Measurements from ENCODE around the gene CABLES2.

CABLES2 gene

DNA sequence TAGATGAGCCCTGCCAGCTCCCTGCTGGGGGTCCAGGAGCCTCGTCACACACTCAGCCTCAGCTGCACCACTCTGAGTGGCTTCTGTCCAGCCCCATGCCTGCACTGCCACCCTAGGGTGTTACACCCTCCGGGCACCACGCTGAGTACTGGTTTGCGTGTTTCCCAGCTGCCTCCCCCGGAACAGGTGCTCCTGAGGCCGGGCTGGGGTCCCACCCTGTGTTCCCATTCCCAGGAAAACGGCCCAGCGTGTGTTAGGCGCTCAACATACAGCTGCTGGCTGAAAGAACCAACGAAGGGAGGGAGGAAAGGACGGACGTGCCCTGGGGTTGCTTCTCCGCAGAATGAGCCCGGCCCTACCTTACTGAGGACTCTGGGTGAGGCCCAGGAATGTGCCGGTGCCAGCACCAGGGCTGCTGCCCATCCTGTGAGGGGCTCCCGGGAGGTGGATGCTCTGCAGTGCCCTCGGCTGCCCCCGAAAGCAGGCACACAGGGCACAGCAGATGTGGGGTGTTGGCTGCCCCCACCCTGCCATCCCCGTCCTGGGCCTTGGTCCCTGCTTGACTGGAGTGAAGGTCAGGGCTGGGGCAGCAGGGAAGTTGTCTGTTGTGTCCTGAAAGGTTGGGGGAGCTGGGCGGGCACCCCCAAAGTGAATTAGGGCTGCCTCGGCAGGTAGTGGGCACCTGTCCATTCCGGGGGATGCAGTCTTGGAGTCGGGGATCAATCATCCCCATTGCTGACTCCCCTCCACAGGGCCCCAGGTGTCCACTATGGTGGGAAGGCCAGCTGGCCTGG lies 56.3 kb downstream of the CABLES2 start:
- Histone ChIP-seq H3K4me2 (no peak overlapping the region), H3K27ac (no peak overlapping the region), H3K27me3 (no peaks in the 10 kb centered on the region), H3K36me3 (peaks cover 53% of the 10 kb centered on the region), H3K4me3 (no peak overlapping the region), H3K9me3 (peaks cover 10% of the 10 kb centered on the region), H3K9ac (no peak overlapping the region), H3K4me1 (peaks cover 32% of the 10 kb centered on the region), H4K20me1 (peaks cover 38% of the 10 kb centered on the region)
- TF ChIP-seq Cebpa-rat (IDR thresholded peaks at IDR 0.05): no peak

DNA sequence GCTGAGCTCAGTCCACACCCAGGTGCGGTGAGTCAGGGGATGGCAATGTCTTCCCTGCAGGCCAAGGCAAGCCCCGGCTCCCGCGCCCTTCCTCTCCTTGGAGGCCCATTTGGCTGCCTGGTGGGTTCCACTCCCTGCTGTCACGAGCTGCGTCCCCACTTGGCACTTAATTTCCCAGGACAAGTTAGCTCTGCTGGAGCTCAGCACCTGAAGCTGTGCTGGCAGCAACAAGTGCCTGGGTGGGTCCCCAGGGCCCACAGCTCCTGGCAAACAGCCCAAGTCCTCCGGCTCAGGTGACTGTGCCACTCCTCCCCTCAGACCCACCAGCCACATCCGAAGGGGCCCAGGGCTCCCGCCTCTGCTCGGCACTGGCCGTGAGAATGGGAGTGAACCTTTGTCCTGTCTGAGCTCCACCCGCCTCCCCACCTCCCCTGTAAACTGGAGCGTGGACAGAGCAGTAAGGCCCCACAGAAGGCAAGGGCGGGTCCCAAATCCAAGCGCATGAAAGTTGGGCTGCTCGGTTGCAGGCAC lies 56.9 kb downstream of the CABLES2 start:
- Histone ChIP-seq H4K20me1 (peaks cover 32% of the 10 kb centered on the region), H3K27ac (no peak overlapping the region), H3K4me1 (peaks cover 32% of the 10 kb centered on the region), H3K9ac (no peak overlapping the region), H3K4me3 (no peak overlapping the region), H3K27me3 (no peaks in the 10 kb centered on the region), H3K9me3 (peaks cover 10% of the 10 kb centered on the region), H3K36me3 (peaks cover 54% of the 10 kb centered on the region), H3K4me2 (no peak overlapping the region)
- TF ChIP-seq Cebpa-rat (IDR thresholded peaks at IDR 0.05): no peak

DNA sequence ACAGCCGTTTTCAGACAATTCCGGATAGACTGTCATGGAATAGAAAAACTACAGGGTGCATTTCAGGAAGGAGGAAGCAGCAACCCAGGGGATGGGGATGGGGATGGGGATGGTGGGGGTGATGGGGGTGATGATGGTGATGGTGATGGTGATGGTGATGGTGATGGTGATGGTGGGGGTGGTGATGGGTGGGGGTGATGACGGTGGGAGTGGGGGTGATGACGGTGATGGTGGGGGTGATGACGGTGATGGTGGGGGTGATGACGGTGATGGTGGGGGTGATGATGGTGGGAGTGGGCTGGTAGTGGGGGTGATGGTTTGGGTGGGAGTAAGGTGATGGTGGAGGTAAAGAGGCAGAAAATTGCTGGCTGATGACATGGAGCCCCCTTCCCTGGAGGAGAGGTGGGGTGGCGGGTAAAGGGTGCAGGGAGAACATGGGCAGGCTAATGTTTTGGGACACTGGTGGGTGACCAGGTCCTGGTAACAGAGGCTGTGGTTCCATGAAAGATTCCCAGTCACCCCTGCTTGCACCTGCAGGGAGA lies 57.5 kb downstream of the CABLES2 start:
- Histone ChIP-seq H4K20me1 (peaks cover 26% of the 10 kb centered on the region), H3K36me3 (peaks cover 54% of the 10 kb centered on the region), H3K4me1 (peaks cover 32% of the 10 kb centered on the region), H3K27me3 (no peaks in the 10 kb centered on the region), H3K9ac (no peak overlapping the region), H3K4me2 (no peak overlapping the region), H3K9me3 (peaks cover 10% of the 10 kb centered on the region), H3K27ac (no peak overlapping the region), H3K4me3 (no peak overlapping the region)
- no peak for TF ChIP-seq Cebpa-rat (IDR thresholded peaks at IDR 0.05)

DNA sequence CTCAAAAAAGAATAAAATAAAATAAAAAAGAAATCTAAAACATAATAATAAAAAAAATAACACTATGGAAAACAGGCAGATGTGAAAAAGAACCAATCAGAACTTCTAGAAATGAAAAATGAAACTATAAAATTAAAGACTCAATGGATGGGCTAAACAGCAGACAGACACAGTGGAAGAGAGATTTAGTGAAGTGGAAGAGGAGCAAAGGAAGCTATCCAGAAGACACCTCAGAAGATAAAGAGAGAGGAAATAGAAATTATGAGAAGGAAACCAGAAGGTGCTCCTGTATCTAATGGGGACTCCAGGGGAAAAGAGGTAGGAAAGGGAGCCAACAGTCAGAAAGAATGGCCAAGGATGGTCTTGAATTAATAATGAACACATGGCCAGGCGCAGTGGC lies 58.5 kb downstream of the CABLES2 start:
- Histone ChIP-seq H4K20me1 (peaks cover 21% of the 10 kb centered on the region), H3K4me1 (peaks cover 36% of the 10 kb centered on the region), H3K9ac (no peak overlapping the region), H3K4me3 (no peak overlapping the region), H3K27ac (no peak overlapping the region), H3K9me3 (peaks cover 10% of the 10 kb centered on the region), H3K36me3 (peaks cover 54% of the 10 kb centered on the region), H3K27me3 (no peaks in the 10 kb centered on the region), H3K4me2 (no peak overlapping the region)
- no peak for TF ChIP-seq Cebpa-rat (IDR thresholded peaks at IDR 0.05)

DNA sequence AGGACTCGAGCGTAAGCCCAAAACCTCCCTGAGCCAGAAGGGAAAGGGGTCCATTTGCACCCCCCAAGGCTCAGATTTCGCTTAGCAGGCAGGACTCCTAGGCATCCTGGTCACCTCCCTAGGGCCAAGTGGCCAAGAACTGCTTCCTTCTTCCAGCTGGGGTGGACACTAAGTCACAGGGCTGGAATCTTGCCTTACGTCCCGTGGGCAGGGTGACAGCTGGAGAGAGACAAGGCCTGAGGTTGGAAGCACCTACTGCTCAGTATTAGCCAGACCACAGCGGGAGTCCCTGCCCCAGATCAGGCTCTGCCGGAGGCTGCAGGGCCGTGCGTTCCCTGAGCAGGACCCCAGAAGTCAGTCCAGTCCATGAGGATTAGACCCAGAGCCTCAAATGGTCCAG lies 59.6 kb downstream of the CABLES2 start:
- H3K4me1 ChIP-seq: peaks cover 33% of the 10 kb centered on the region
- H4K20me1 ChIP-seq: peaks cover 9% of the 10 kb centered on the region
- H3K27ac ChIP-seq: no peak overlapping the region
- H3K4me3 ChIP-seq: no peak overlapping the region
- H3K9ac ChIP-seq: no peak overlapping the region
- H3K9me3 ChIP-seq: peaks cover 10% of the 10 kb centered on the region
- H3K36me3 ChIP-seq: peaks cover 49% of the 10 kb centered on the region
- no peak for TF ChIP-seq Cebpa-rat (IDR thresholded peaks at IDR 0.05)
- no peak overlapping the region for H3K4me2 ChIP-seq
- no peaks in the 10 kb centered on the region for H3K27me3 ChIP-seq

DNA sequence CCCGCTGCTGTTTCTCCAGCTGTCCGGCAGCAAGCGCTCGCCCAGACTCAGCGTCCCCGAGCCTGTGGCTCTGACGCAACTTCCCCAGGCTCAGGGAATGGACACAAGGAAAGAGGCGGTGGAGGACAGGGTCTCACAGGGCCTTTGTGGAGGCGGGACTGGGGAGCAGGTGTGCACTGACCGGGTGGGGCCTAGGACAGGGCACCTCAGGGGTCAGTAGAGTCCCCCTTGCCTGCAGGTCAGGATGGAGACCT lies 60.0 kb downstream of the CABLES2 start:
- Histone ChIP-seq H3K36me3 (peaks cover 46% of the 10 kb centered on the region), H3K27ac (no peak overlapping the region)
- no peak for TF ChIP-seq Cebpa-rat (IDR thresholded peaks at IDR 0.05)

DNA sequence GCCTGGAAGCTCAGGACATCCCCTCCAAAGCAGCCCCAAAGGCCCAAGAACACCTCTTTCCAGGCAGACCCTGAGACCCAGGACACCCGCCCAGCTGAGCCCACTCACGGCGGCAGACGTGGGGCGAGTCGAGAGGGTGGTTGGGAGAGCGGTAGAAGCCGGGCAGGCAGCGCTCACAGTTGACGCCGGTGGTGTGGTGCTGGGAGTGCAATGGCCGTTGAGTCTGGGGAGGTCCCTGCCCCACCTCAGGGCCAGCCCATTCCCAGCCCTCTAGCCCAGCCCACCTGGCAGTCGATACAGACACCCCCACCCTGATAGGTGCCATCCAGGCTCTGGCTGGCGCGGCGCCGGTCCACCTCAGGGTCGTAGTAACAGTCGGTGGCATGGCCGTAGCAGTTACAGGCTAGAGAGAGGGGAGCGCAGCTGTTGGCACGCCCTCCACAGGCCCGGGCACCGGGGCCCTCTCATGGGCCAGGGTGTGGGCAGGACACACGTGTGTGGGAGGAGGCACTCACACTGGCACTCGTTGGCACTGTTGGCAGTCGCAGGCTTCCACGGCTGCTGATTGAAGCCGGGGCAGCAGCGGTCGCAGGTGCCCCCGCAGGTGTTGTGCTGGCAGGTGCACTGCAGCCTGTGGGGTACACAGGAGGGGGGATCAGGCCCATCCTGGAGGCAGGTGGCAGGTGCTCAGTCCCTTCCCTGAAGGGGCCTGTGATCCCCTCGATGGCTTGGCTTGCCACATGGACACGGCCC lies 60.5 kb downstream of the CABLES2 start:
- peaks cover 42% of the 10 kb centered on the region for H3K36me3 ChIP-seq
- no peak for TF ChIP-seq Cebpa-rat (IDR thresholded peaks at IDR 0.05)
- H3K4me3 ChIP-seq: no peak overlapping the region
- no peak overlapping the region for H3K9ac ChIP-seq
- H3K27ac ChIP-seq: no peak overlapping the region
- peaks cover 8% of the 10 kb centered on the region; the same call in 1 of the 2 replicates for H4K20me1 ChIP-seq
- H3K9me3 ChIP-seq: peaks cover 10% of the 10 kb centered on the region
- no peak overlapping the region for H3K4me2 ChIP-seq
- H3K27me3 ChIP-seq: no peaks in the 10 kb centered on the region
- H3K4me1 ChIP-seq: peaks cover 37% of the 10 kb centered on the region

More for the DNA sequence above, 60.0 kb downstream of the CABLES2 start:
- Histone ChIP-seq H3K27me3 (no peaks in the 10 kb centered on the region), H3K4me3 (no peak overlapping the region), H3K4me2 (no peak overlapping the region), H3K9ac (no peak overlapping the region), H4K20me1 (peaks cover 8% of the 10 kb centered on the region; the same call in 1 of the 2 replicates), H3K9me3 (peaks cover 10% of the 10 kb centered on the region), H3K4me1 (peaks cover 32% of the 10 kb centered on the region)

DNA sequence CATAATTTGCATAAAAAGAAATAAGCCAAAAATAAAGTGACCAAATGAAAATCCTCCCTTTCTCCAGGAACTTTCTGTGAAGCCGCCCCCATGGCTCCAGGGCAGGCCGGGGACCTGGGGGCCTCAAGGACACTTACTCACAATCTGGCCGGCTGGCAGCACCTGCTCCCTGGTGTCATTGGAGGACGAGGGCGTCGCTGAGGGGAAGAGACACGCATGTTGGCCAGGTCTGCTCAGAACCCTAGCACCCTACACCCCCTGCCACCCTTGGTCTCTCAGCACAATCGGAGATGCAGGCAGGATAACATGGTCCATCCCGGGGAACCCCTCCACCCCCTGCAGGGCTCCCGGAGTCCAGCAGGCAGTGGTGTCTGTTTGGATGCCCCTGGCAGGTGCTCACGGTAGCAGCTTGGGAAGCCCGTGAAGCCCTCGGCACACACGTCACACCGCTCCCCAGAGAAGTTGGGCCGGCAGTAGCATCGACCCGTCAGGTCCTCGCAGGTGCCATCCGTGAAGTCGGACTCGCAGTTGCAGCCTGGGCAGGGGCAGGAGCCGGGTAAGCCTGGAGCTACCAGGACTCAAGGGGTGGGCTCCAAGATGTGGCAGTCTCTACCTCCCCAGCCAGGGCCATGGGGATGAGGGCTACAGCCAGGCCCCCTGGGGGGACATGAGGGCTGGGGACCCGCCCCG lies 61.3 kb downstream of the CABLES2 start:
- H3K9me3 ChIP-seq: peaks cover 16% of the 10 kb centered on the region
- H3K4me2 ChIP-seq: peak overlapping the region; percentile 70; the same call in 1 of the 2 replicates
- no peaks in the 10 kb centered on the region for H3K27me3 ChIP-seq
- no peak overlapping the region for H3K9ac ChIP-seq
- peaks cover 45% of the 10 kb centered on the region for H3K4me1 ChIP-seq
- H3K27ac ChIP-seq: no peak overlapping the region
- no peak overlapping the region for H3K4me3 ChIP-seq
- peaks cover 2% of the 10 kb centered on the region; the same call in 1 of the 2 replicates for H4K20me1 ChIP-seq
- peaks cover 39% of the 10 kb centered on the region for H3K36me3 ChIP-seq
- no peak for TF ChIP-seq Cebpa-rat (IDR thresholded peaks at IDR 0.05)

DNA sequence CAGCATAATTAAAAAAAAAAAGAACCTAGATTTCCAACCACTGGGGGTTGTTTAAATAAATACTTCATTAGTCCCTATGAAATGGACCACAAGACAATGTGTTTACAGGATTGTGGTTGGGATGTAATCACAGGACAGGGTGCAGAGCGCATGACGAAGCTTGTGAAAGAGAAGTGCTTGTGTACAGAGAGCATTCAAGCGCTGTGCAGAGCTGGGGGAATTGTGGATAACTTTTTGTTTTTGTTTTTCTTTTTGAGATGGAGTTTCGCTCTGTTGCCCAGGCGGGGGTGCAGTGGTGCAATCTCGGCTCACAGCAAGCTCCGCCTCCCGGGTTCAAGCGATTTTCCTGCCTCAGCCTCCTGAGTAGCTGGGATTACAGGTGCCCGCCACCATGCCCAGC lies 62.3 kb downstream of the CABLES2 start:
- TF ChIP-seq Cebpa-rat (IDR thresholded peaks at IDR 0.05): peak; percentile 84

More for the DNA sequence above, 62.3 kb downstream of the CABLES2 start:
- no peak overlapping the region for H3K27ac ChIP-seq
- peaks cover 55% of the 10 kb centered on the region for H3K4me1 ChIP-seq
- peaks cover 29% of the 10 kb centered on the region for H3K36me3 ChIP-seq
- peak overlapping the region; percentile 70 for H3K4me2 ChIP-seq
- peaks cover 16% of the 10 kb centered on the region for H3K9me3 ChIP-seq
- H3K9ac ChIP-seq: no peak overlapping the region
- H3K27me3 ChIP-seq: no peaks in the 10 kb centered on the region
- no peak overlapping the region for H3K4me3 ChIP-seq
- H4K20me1 ChIP-seq: no peaks in the 10 kb centered on the region
